Upper lobe of left lung (tissue), 4 donors: ENCODE results near the gene APOBEC3F.
"Not testable (repeated sequence)": the region's sequence is repeated elsewhere in the genome, so short reads cannot be mapped to it uniquely, and the experiment has no call there.

Experiments used
- CTCF ChIP-seq, 6 experiments: fragments of 450-650 bp in 4 of 6; fragments of 200-600 bp in 2 of 6; sonication (generic) in 2 of 6; IDR thresholded peaks; one replicate each; pipeline ENCODE4 v1.5.1; 2016 to 2019; ENCODE audit warnings: antibody characterized with exemption in 6 of 6
- EP300 ChIP-seq, 4 donors: sonication (generic); formaldehyde crosslinking; IDR thresholded peaks; one replicate each; pipeline ENCODE4 v1.5.1; 2017; ENCODE audit warnings: antibody characterized with exemption in 4 of 4, control low read depth in 2 of 4
- POLR2A ChIP-seq, 4 donors: fragments of 450-650 bp; IDR thresholded peaks; one replicate each; pipeline ENCODE4 v1.5.1; 2016 to 2017; ENCODE audit warnings: antibody characterized with exemption in 4 of 4, mild to moderate bottlenecking in 2 of 4
- POLR2AphosphoS5 ChIP-seq, 2 donors: sonication (generic); formaldehyde crosslinking; IDR thresholded peaks; one replicate each; pipeline ENCODE4 v1.5.1; 2017; ENCODE audit warnings: antibody characterized with exemption in 2 of 2

- TF ChIP-seq CTCF, POLR2A, EP300, POLR2AphosphoS5 (IDR thresholded peaks at IDR 0.05): not testable (repeated sequence)
Measured at GRCh38 chr22:39014723-39015121, 25.9 kb upstream of the APOBEC3F start.
